ENCODE data around the gene KIF3B.
"Not testable (repeated sequence)": the region's sequence is repeated elsewhere in the genome, so short reads cannot be mapped to it uniquely, and the experiment has no call there.

KIF3B gene

GRCh38 chr20:32248043-32248442 is 29.4 kb upstream of the KIF3B start:
- DNase-seq (ENCODE audit: low read depth), result no peak

- no peak for DNase-seq (ENCODE audit: low read depth)
These were observed 28.3 kb upstream of the KIF3B start for GRCh38 chr20:32249030-32249738.

- DNase-seq (ENCODE audit: low read depth), result no peak
These were observed 26.0 kb upstream of the KIF3B start for GRCh38 chr20:32251470-32251869.

DNA sequence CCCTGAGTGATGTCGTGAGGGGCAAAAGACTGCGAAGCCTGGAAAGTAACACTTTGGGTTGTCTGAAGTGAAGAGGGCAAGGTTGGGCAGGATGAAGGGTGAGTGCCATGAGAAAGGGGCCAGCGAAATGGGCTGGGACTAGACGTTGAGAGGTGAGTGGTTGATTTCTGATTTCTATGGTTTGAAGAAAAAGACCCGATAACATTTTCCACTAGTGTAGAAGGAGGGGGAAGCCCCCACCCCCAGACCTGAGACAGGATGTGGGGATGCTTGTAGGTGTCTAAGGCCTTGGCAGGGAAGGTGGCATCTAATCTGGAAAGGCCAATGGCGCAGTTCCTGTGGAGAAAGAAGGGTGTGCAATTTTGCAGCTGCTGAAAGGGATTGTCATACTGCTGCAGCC is 25.3 kb upstream of the KIF3B start:
- DNase-seq (ENCODE audit: low read depth), result no peak

DNA sequence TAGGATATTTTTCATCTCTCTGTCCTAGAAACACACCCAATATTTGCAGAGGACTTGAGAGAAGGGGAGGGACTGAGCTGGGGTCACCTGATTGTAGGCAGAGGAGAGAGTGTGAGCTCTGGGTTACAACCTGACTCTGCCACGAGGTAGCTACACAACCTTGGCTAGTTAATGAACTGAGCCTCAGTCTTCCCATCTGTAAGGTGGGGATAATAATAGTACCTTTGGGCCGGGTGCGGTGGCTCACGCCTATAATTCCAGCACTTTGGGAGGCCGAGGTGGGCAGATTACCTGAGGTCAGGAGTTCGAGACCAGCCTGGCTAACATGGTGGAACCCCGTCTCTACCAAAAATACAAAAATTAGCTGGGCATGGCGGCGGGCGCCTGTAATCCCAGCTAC is 16.5 kb upstream of the KIF3B start:
- DNase-seq (ENCODE audit: low read depth), result not testable (repeated sequence)

DNA sequence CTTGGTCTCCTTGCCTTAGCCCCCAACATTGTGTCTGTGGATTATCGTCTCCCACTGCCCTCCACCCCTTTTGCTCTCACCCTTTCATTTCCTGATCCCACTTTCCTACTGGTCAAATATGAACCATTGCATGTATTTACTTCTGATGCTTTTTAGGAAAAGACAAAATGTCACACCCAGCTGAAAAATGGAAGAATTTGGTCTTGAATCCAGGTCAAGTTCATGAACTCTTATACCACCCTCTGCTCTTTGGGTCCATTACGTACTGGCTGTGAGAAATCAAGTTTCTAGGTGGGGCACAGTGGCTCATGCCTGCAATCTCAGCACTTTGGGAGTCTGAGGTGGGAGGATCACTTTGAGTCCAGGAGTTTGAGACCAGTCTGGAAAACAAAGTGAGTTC is 15.8 kb upstream of the KIF3B start:
- no peak for DNase-seq (ENCODE audit: low read depth)

- no peak for DNase-seq (ENCODE audit: low read depth)
These were observed 14.0 kb upstream of the KIF3B start for GRCh38 chr20:32263398-32263954.

DNA sequence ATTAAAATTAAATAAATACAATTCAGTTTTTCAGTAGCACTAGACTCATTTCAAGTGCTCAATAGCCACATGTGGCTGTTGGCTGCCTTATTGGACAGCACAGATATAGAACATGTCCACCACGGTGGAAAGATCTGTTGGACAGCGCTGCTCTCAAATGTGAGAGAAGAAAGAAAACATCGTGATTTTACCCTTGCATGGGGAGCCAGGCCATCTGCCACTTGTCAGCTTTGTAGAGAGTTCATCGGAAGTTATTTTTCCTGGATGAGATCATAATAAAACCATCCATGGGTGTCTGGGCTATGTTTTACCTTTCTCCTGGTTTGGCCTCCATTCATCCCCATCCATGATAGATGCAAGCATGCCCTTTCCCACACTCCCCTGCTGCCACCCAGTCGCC is 5.8 kb upstream of the KIF3B start:
- DNase-seq (ENCODE audit: low read depth), result no peak

DNA sequence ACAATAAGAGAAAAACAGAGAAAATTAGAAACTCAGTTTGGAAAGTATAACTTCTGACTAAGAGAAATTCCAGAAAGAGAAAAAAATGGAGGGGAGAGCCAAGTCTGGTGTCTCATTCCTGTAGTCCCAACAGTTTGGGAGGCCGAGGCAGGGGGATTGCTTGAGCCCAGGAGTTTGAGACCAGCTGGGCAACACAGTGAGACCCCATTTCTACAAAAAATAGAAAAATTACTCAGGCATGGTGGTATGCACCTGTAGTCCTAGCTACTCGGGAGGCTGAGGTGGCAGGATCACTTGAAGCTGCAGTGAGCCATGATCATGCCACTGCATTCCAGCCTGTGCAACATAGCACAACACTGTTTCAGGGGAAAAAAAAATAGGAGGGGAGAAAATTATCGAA is 3.1 kb upstream of the KIF3B start:
- DNase-seq (ENCODE audit: low read depth), result no peak

GRCh38 chr20:32275163-32275562 is 2.3 kb upstream of the KIF3B start:
- not testable (repeated sequence) for DNase-seq (ENCODE audit: low read depth)

DNA sequence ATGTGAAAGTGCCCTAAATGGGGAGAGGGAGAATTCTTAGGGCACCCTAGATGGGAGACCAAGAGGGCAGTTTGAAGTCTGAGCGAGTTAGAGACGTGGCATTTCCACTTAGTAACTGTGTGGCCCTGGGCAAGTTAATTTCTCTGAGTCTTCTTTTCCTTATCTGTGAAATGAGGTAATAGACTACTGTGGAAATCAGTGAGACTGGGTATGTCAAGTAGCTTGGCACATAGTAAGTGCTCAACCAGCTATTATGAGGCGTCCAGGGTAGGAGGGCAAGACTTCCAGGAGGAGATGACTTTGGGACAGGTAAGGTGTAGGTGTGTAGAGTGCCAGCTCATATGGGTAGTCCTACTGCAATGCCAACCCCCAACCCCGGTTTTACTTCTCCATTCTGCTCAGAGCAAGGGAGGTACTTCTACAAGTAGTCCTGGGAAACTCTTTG is 770 bp downstream of the KIF3B start:
- DNase-seq (ENCODE audit: low read depth), result no peak

DNA sequence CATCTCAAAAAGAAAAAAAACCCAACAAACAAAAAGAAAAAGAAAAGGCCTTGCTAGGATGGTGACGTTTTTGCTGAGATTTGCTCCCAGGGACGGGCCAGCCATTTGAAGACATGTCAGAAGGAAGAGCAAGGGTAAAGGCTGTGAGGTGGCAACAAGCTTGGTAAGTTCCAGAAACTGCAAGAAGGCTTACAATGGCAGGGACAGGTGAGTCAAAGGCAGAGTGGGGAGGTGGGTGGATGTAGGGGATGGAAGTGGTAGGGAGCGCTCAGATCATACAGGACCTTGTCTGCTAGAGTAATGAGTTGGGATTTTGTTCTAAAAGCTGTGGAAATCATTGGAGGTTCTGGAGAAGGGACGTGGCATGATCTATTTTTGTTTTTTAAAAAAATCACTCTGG is 4.3 kb downstream of the KIF3B start:
- DNase-seq (ENCODE audit: low read depth), result no peak

GRCh38 chr20:32282461-32282860 is 5.0 kb downstream of the KIF3B start:
- DNase-seq (ENCODE audit: low read depth), result no peak

DNA sequence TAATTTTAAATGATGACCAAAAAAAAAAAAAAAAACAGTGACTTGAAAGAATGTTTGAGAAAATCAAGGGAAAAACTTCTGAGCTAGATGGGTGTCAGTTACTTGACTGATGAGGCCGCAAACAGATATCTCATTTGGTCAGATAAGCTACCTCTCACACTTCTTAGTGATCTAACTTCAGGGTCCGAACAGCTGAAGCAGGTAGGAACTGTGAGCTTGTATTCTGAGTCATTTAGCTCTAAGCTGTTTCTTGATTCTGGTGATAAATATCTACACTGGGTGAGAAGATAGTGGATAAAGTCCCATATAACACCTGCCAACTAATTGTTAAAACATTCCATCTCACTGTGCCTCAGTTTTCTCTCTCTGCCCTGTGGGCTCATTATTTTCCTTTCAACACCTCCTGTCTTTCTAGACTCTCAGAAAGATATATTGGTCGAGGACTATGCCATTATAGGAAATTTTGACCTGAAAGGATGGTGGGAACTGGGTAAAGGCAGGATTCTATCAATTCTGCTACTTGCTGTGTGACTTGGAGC is 7.7 kb downstream of the KIF3B start:
- no peak for DNase-seq (ENCODE audit: low read depth)

- DNase-seq (ENCODE audit: low read depth), result peak; percentile 54
These were observed 8.3 kb downstream of the KIF3B start for GRCh38 chr20:32285621-32286371.

- no peak for DNase-seq (ENCODE audit: low read depth)
These were observed 9.8 kb downstream of the KIF3B start for GRCh38 chr20:32287231-32287638.

GRCh38 chr20:32288225-32288849 is 10.9 kb downstream of the KIF3B start:
- no peak for DNase-seq (ENCODE audit: low read depth)

DNA sequence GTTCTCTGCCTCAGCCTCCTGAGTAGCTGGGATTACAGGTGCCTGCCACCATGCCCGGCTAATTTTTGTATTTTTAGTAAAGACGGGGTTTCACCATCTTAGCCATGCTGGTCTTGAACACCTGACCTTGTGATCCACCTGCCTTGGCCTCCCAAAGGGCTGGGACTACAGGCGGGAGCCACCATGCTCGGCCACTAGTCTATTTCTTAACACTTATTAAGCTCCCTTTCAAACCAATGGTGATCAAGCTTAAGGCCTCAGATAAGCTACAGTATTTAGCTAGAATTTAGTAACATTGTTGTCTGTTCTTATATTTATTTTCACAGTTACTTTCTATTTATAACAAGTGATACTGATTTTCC is 11.8 kb downstream of the KIF3B start:
- not testable (repeated sequence) for DNase-seq (ENCODE audit: low read depth)

DNA sequence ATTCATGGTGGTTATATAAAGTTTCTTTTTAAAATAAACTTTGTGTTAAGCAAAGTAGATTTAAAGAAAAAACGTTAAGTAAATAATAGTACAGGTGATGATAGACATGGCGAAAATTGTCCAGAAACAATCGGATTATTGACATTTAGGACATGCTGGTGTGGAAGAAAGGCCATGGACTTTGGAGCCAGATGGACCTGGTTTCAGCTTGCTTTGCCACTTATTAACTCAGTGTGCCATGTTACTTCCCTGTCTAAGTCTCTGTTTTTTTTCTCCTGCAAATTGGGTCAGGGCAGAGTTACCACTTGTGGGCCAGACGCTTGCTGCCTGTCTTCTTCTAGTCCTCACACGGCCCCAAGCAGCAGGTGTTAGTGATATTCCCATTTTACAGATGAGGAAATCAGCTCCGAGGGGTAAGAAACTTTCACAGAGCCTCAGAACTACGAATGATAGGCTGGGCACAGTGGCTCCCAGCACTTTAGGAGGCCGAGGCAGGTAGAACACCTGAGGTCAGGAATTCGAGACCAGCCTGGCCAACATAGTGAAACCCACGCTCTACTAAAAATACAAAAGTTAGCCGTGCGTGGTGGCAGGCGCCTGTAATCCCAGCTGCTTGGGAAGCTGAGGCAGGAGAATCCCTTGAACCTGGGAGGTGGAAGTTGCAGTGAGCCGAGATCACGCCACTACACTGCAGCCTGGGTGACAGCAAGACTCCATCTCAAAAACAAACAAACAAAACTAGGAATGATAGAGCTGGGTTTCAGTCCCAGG is 12.4 kb downstream of the KIF3B start:
- DNase-seq (ENCODE audit: low read depth), result no peak

- DNase-seq (ENCODE audit: low read depth), result no peak
These were observed 13.7 kb downstream of the KIF3B start for GRCh38 chr20:32291166-32291565.

- no peak for DNase-seq (ENCODE audit: low read depth)
These were observed 15.1 kb downstream of the KIF3B start for GRCh38 chr20:32292548-32292947.

GRCh38 chr20:32294071-32294470 is 16.6 kb downstream of the KIF3B start:
- no peak for DNase-seq (ENCODE audit: low read depth)

Measured in CMK (cell line).